ENCODE data around the gene ALDH3A2.

- TF ChIP-seq EZH2 (IDR thresholded peaks at IDR 0.05; ENCODE audit: insufficient read depth, poor library complexity, severe bottlenecking) (no peak), EZH2phosphoT487 (IDR thresholded peaks at IDR 0.05; ENCODE audit: insufficient read depth, low read depth) (no peak)
Observed at GRCh38 chr17:19642373-19642893, 6.1 kb upstream of the ALDH3A2 start.

All from GM23248 (cell line).